ENCODE measurements around the gene MACROD2.

MACROD2 gene

DNA sequence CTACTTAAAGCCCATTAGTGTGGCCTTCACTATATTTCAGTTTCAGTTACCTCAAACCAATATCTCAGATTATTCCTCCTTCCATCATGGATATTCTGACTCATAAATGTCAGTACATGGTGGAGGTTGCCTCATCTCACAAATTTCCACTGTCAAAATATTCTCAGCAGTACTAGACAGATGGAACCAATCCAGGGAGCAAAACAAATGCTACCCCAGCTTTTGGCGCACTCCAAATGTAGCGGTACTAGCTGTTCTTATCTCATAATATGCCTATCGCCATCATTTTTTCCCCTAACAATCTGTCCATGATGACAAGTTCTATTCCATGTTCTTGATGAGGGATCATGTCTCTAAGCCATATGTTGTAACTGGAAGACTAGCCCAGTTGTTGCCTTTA, 1551.8 kb downstream of the MACROD2 start:
- H3K4me3 ChIP-seq (ENCODE audit: low read length), result no peak overlapping the region
- no peak for DNase-seq (ENCODE audit: low read depth)
- TF ChIP-seq, protein P1, sequence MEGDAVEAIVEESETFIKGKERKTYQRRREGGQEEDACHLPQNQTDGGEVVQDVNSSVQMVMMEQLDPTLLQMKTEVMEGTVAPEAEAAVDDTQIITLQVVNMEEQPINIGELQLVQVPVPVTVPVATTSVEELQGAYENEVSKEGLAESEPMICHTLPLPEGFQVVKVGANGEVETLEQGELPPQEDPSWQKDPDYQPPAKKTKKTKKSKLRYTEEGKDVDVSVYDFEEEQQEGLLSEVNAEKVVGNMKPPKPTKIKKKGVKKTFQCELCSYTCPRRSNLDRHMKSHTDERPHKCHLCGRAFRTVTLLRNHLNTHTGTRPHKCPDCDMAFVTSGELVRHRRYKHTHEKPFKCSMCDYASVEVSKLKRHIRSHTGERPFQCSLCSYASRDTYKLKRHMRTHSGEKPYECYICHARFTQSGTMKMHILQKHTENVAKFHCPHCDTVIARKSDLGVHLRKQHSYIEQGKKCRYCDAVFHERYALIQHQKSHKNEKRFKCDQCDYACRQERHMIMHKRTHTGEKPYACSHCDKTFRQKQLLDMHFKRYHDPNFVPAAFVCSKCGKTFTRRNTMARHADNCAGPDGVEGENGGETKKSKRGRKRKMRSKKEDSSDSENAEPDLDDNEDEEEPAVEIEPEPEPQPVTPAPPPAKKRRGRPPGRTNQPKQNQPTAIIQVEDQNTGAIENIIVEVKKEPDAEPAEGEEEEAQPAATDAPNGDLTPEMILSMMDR (conservative IDR thresholded peaks at IDR 0.05; ENCODE audit: low read depth, low read length), result no peak

DNA sequence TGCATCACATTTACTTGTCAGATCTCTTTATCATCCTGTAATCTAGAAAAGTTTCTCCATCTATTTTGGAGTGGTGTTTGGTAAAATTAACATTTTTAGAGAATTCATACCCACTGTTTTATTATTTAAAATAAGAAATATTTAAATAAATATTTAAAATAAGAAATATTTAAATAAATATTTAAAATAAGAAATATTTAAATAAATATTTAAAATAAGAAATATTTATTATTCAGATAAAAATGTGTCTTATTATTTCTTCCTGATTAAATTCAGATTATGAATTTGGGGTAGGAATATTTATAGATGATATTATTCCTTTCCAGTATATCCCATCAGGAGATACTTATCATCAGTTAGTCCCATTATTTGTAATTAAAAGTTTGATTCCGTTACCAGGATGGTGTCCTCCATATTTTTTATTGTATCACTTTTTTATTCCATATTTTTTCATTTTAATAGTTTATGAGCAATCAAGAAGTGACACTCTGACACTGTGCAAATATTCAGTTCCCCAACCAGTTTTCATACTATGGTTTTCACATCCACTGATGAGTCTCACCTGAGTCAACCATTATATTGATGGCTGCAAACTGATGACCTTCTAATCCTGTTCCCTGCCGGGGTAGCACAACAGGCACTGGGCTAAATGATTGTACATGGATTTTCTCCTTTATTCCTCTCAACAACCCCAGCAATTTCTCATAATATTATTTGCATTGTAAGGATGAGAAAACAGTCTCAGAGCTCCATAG, 1555.0 kb downstream of the MACROD2 start:
- DNase-seq (ENCODE audit: low read depth), result no peak
- no peak overlapping the region for H3K4me3 ChIP-seq (ENCODE audit: low read length)
- TF ChIP-seq, protein P1 (conservative IDR thresholded peaks at IDR 0.05; ENCODE audit: low read depth, low read length), result no peak

DNA sequence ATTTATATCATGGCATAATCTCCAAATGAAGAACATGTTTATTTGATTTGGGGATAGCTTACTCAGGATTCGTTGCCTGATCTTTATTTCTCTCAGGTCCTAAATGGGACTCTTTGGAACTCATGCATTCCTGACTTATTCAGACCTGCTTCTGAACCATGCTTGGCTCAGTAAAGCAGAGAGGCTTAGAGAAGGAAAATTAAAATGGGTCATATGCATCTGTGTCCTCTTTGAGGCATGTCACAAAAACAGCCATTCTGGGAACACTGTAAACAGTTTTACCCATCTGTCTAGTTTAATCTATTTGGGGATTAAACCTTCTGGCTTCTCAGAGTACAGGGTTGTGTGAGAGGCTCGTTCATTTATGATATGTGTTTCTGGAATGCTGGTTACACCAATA, 1560.6 kb downstream of the MACROD2 start:
- TF ChIP-seq, protein P1 (conservative IDR thresholded peaks at IDR 0.05; ENCODE audit: low read depth, low read length), result no peak
- DNase-seq (ENCODE audit: low read depth), result no peak
- H3K4me3 ChIP-seq (ENCODE audit: low read length), result no peak overlapping the region

DNA sequence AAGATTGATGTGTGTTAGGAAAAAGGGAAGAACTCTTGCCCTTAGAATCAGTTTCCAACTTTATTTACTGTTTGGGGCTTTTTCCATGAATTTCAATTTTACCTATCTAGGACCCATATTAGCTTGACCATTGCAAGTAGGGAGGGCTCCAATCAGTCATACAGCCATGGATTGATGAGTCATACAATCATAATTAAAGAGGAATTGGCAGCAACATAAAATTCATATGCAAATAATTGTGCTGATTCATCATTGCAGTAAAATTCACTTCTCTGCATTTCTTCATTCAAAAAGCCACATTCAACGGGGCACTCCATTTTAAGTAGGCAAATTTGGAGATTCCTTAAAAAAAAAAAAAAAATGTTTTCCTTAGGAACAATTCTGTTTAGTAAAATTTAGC, 1561.6 kb downstream of the MACROD2 start:
- TF ChIP-seq, protein P1 (conservative IDR thresholded peaks at IDR 0.05; ENCODE audit: low read depth, low read length), result no peak
- H3K4me3 ChIP-seq (ENCODE audit: low read length), result no peak overlapping the region
- DNase-seq (ENCODE audit: low read depth), result no peak

DNA sequence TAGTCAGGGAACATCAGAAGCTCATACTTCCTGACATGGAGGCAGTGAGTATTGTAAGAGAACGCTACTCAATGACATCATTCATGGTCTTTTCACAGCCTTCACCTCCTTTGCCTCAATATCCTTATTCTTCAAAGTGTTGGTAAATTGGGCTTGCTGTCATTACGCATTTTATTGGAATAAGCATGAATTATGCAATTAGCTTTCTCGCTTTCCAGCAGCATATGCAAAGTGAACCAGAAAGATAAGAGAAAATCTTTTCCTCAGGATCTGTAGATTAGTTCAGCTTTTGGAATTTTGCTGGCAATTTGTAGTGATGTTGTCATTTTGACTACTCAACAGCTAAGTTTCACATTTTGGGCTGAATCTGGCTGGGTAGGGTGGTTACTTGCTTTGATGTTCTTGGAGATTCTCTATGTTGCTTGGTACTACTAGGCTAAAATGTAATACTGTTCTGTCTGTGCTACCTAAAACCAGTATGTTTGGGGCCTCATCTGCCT, 1565.8 kb downstream of the MACROD2 start:
- no peak overlapping the region for H3K4me3 ChIP-seq (ENCODE audit: low read length)
- TF ChIP-seq, protein P1 (conservative IDR thresholded peaks at IDR 0.05; ENCODE audit: low read depth, low read length), result no peak
- no peak for DNase-seq (ENCODE audit: low read depth)

DNA sequence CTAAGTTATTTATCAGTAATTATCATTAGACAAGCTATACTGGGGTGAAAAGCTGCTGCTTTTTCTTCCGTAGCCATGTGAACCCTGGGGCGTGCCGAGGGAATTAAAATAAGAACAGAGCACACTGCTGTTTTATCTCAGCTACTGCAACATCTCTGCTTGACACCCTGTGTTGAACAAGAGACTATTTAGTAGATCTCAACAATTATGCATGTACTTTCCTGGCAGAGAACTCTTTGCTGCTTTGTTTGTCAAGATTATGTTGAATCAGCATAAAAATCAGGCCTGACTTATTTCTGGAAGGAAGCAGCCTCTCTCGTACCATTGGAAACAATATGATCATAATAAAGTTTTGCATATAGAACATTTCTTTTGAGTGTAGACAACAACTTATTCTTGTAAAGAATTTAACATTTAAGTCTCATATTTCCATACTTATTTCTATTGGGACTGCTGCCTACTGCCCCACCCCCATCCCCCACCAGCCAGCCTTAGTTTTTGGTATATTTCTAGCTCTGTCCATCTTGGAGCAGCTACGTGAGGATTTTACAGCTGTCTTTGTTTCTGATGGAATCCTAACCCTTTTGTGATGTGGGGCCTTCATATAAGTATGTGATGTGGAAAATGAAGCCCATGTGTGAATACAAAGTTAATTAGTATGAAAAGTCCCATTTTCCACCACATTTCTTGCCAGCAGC, 1566.5 kb downstream of the MACROD2 start:
- no peak overlapping the region for H3K4me3 ChIP-seq (ENCODE audit: low read length)
- DNase-seq (ENCODE audit: low read depth), result no peak
- TF ChIP-seq, protein P1 (conservative IDR thresholded peaks at IDR 0.05; ENCODE audit: low read depth, low read length), result no peak

Data from retinal pigment epithelial cell (primary cell).